Spleen (tissue), 7 donors: Measurements from ENCODE around the gene CCHCR1.

Source experiments
- CTCF ChIP-seq, 11 experiments: fragments of 200-600 bp in 7 of 11; fragments of 450-650 bp in 4 of 11; sonication (generic) in 4 of 11; IDR thresholded peaks in 8 of 11; conservative IDR thresholded peaks in 3 of 11; 1 replicate in 7 of 11; 2 replicates in 4 of 11; pipeline versions ENCODE4 v1.4.0 to v1.8.0; 2016 to 2021; ENCODE audit warnings: antibody characterized with exemption in 11 of 11, inconsistent platforms in 4 of 11, mild to moderate bottlenecking in 1 of 11
- POLR2A ChIP-seq, 3 donors: fragments of 450-650 bp; IDR thresholded peaks; one replicate each; pipeline ENCODE4 v1.5.1; 2017; ENCODE audit warnings: antibody characterized with exemption in 3 of 3, mild to moderate bottlenecking in 1 of 3
- POLR2AphosphoS5 ChIP-seq, 3 donors: sonication (generic); formaldehyde crosslinking; IDR thresholded peaks; one replicate each; pipeline ENCODE4 v1.5.1; 2017; ENCODE audit warnings: antibody characterized with exemption in 3 of 3
- donor health status: DM: no; HTN: no; CAD: no; lungs with moderate emphysema.
- donor health status: DM: no; HTN: no; CAD: no.
- donor health status: DM: no; HTN: no; CAD: no.

DNA sequence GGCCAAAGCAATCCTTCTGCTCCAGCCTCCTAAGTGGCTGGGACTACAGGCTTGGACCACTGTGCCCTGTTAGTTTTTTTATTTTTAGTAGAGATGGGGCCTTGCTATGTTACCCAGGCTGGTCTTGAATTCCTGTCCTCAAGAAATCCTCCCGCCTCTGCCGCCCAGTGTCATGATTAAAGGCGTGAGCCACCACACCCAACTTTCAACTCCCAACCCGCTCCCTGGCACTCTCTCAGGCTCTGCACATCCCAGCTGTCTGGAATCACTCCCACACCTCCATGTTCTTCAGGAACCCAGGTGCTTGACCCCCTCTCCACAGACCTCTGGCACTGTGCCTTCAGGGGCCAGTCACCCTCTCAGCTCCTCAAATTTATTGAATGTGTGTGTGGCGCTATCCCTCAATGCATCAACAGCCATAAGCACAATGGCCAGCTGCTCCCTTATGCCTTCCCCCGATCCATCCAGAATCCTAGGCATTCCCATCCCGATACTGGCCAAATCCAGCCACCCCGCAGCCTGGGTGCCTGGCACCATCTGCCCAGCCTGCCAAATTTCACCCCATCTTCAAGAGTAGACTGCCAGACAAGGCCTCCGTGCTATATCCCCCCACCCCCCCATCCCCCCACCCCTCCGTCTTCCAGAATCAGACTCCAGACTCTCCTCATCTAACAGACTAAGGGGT lies 13.5 kb upstream of the CCHCR1 start:
- TF ChIP-seq CTCF (IDR thresholded peaks at IDR 0.05 in 8 of 11, conservative IDR thresholded peaks at IDR 0.05 in 3 of 11), result no peak
- no peak for TF ChIP-seq POLR2A (IDR thresholded peaks at IDR 0.05)
- no peak for TF ChIP-seq POLR2AphosphoS5 (IDR thresholded peaks at IDR 0.05)
